GM19468 (cell line): Measurements from ENCODE around the gene EIF2B1.

Source experiments
- ATAC-seq: cut with Tn5 transposase; IDR thresholded peaks from one replicate; pipeline ENCODE4 v1.9.1; 2021; ENCODE audit warnings: mild to moderate bottlenecking, moderate library complexity, moderate number of reproducible peaks; ENCODE audit not compliant: unreplicated experiment; ENCODE audit errors: extremely low read depth

Gene EIF2B1

GRCh38 chr12:123576611-123577010, 56.9 kb downstream of the EIF2B1 start:
- no peak for ATAC-seq

GRCh38 chr12:123573870-123574269, 59.6 kb downstream of the EIF2B1 start:
- no peak for ATAC-seq

GRCh38 chr12:123572391-123572790, 61.1 kb downstream of the EIF2B1 start:
- ATAC-seq: no peak

- no peak for ATAC-seq
Measured at GRCh38 chr12:123571343-123571813, 62.1 kb downstream of the EIF2B1 start.
